ENCODE data around the gene FOXJ1. TPM values are rescaled to one million over a fixed set of nuclear protein-coding genes. Genes with fewer than 3 reads are reported as not detected.

FOXJ1 gene
- total RNA-seq, 3 donors from 2014 or later: 0.16 to 2.2 (median 0.52) TPM

- no peak for ATAC-seq
- intact Hi-C loops (cut with DNase I, micrococcal nuclease): no loop called here
- no peak for DNase-seq
- Histone ChIP-seq H3K36me3 (ENCODE audit: low read depth) (no peaks in the 10 kb centered on the region), H3K4me1 (ENCODE audit: low read depth) (no peaks in the 10 kb centered on the region), H3K9me3 (no peaks in the 10 kb centered on the region), H3K4me3 (no peak overlapping the region)
- TF ChIP-seq CTCF (IDR thresholded peaks at IDR 0.05): no peak
These were observed 33.0 kb upstream of the FOXJ1 start for GRCh38 chr17:76174037-76174436.

GRCh38 chr17:76173474-76173873, 32.4 kb upstream of the FOXJ1 start:
- TF ChIP-seq CTCF (IDR thresholded peaks at IDR 0.05): no peak
- Histone ChIP-seq H3K36me3 (ENCODE audit: low read depth) (no peaks in the 10 kb centered on the region), H3K4me1 (ENCODE audit: low read depth) (no peaks in the 10 kb centered on the region), H3K9me3 (no peaks in the 10 kb centered on the region), H3K4me3 (no peak overlapping the region)
- ATAC-seq: no peak
- intact Hi-C loops (cut with DNase I, micrococcal nuclease): no loop called here
- DNase-seq: no peak

GRCh38 chr17:76171706-76172105, 30.7 kb upstream of the FOXJ1 start:
- Histone ChIP-seq H3K9me3 (no peaks in the 10 kb centered on the region), H3K4me3 (no peak overlapping the region), H3K4me1 (ENCODE audit: low read depth) (no peaks in the 10 kb centered on the region), H3K36me3 (ENCODE audit: low read depth) (no peaks in the 10 kb centered on the region)
- intact Hi-C loops (cut with DNase I, micrococcal nuclease): no loop called here
- no peak for TF ChIP-seq CTCF (IDR thresholded peaks at IDR 0.05)
- DNase-seq (no peak), ATAC-seq (no peak)

- TF ChIP-seq CTCF (IDR thresholded peaks at IDR 0.05): no peak
- DNase-seq (no peak), ATAC-seq (no peak)
- Histone ChIP-seq H3K4me1 (ENCODE audit: low read depth) (no peaks in the 10 kb centered on the region), H3K36me3 (ENCODE audit: low read depth) (no peaks in the 10 kb centered on the region), H3K4me3 (no peak overlapping the region), H3K9me3 (no peaks in the 10 kb centered on the region)
- intact Hi-C loops (cut with DNase I, micrococcal nuclease): no loop called here
These were observed 29.1 kb upstream of the FOXJ1 start for GRCh38 chr17:76170114-76170513.

- no peaks in the 10 kb centered on the region for H3K36me3 ChIP-seq (ENCODE audit: low read depth)
- H3K9me3 ChIP-seq: no peaks in the 10 kb centered on the region
- no peak for TF ChIP-seq CTCF (IDR thresholded peaks at IDR 0.05)
- no peaks in the 10 kb centered on the region for H3K4me1 ChIP-seq (ENCODE audit: low read depth)
- intact Hi-C loops (cut with DNase I, micrococcal nuclease): no loop called here
- no peak overlapping the region for H3K4me3 ChIP-seq
- DNase-seq: no peak
- no peak for ATAC-seq
These were observed 25.9 kb upstream of the FOXJ1 start for GRCh38 chr17:76166906-76167305.

GRCh38 chr17:76166168-76166567, 25.1 kb upstream of the FOXJ1 start:
- intact Hi-C loops (cut with DNase I, micrococcal nuclease): no loop called here
- ATAC-seq: no peak
- TF ChIP-seq CTCF (IDR thresholded peaks at IDR 0.05): no peak

More at GRCh38 chr17:76166168-76166567, 25.1 kb upstream of the FOXJ1 start:
- no peak for DNase-seq
- no peak overlapping the region for H3K4me3 ChIP-seq
- no peaks in the 10 kb centered on the region for H3K36me3 ChIP-seq (ENCODE audit: low read depth)
- H3K4me1 ChIP-seq (ENCODE audit: low read depth): no peaks in the 10 kb centered on the region
- H3K9me3 ChIP-seq: no peaks in the 10 kb centered on the region

Measured in mucosa of descending colon (tissue), 3 donors.